Measurements from ENCODE around the gene DNAJC18.

GRCh38 chr5:139451878-139452660, 12.7 kb upstream of the DNAJC18 start:
- TF ChIP-seq CTCF (IDR thresholded peaks at IDR 0.05; ENCODE audit: low read depth, low read length, missing input control) (no peak), JUND (IDR thresholded peaks at IDR 0.05) (no peak), REST (IDR thresholded peaks at IDR 0.05) (no peak), SP1 (IDR thresholded peaks at IDR 0.05) (no peak)

Measured in liver (tissue), 3 donors.